ENCODE results near the gene RPRD1B. TPM values are rescaled to one million over a fixed set of nuclear protein-coding genes. Genes with fewer than 3 reads are reported as not detected.
A peak's percentile ranks its signal among the peaks of the same experiment; 100 is the strongest.

Gene RPRD1B, protein sequence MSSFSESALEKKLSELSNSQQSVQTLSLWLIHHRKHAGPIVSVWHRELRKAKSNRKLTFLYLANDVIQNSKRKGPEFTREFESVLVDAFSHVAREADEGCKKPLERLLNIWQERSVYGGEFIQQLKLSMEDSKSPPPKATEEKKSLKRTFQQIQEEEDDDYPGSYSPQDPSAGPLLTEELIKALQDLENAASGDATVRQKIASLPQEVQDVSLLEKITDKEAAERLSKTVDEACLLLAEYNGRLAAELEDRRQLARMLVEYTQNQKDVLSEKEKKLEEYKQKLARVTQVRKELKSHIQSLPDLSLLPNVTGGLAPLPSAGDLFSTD
- 17.7 and 22.1 TPM in 2 replicates for total RNA-seq

DNA sequence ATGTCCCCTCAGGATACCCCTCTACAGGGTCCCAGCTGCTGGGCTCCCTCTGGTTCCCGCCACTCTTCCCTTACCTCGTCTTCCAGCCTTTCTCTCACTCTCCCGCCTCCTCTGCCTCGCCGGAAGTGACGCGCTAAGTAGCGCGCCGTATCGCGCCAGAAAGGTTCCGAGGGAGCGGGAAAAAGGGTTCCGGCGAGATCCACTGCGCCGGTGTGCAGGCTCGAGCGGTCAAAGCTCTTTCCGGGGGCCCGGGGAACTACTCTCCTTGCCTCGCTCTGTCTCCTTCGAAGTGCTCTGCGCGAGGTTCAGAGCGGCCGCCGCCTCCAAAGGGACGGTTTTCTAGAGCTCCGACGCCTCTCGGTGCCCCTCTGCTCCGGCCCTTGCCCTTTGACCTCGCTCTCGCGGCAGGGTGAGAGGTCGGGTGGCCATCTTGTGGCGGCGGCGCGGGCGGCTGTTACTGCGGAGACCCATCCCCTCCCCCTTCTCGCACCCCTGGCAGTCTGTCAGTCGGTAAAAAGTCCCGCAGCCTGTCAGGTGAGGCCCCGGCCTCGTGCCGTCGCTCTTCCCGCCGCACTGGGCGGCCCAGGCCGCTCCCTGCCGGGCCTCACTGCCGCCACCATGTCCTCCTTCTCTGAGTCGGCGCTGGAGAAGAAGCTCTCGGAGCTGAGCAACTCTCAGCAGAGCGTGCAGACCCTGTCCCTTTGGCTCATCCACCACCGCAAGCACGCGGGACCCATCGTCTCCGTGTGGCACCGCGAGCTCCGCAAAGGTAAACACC is at the start of gene RPRD1B, which contains the start of gene TTI1:
Gene RPRD1B (plus strand): TSS at position 417 of the 778 bp plus-strand sequence. CDS start 202 bp downstream, at position 619.
Gene TTI1 (minus strand): TSS at position 127 of the 778 bp plus-strand sequence. CDS start 19,640 bp downstream, outside the sequence.
- DNase-seq, result peak; percentile 92

DNA sequence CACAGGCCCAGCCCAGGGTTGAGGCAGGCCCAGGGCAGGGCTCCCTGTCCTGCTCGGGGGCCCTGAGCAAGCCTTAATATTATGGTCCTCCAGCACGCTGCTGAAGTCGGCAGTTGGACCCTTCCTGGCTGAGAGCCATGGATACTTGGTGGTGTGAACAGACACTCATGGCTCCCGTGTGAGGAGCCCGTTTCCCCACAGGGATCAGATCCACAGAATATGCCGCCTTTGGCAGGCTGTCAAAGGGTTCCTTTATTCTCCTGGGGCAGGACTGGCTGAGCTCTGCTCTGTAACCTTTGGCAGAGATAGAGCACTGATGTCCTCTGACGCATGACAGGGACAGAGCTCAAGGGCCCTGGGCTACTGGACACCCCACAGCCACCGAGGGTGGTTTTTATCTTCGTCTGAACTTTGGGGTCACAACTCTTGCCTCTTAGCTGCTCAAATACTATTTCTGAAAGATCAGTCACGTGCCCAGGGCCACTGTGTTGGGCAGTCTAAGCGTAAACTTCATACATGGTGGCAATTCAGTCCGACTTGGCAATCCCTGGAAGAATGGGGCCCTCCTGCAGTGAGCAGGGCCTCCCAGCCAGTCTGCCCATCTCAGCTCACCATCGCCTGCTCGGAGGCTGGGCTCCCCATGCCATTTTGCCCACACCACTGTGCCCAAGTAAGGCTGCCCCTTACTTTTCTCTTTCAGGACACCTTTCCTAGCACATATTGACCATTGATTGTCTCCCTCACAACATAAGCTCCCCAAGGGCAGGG is 49.3 kb upstream of the RPRD1B start:
- no peak for DNase-seq

DNA sequence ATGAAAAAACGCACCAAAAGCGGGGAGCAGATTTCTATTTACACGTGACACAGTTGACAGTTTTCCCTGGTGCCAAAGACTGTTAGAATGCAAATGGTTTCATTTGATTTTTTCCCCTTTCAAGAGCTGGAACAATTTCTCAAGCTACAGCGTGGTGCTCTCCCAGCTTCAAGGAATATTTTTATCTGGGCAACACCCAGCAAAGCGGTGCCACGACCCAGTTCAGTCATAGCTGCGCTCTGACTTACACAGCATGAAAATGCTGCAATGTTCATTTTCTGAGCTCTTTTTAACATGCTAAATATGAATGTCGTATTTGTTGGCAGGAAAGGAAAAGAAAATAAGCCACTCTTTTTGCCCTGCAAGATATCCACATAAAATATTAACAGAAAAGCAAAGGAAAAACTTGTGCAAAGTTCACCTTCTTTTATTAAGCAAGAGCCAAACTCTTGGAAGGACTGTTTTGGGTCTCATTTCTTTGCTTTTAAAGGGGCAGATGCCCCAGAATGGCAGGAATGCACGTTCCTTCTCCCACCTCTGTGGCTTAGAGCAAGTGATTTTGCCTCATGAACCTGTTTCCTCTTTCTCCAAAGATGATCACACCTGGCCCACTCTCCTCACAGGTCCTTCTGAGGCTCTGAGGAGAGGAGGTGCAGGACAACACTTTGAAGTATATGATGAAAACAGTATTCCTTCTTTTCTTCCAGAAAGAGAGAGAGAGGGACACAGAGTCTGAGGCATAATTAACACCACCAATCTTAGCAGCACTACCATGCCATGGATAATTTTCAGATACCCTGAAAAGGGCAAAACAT is 47.3 kb upstream of the RPRD1B start:
- no peak for DNase-seq

DNA sequence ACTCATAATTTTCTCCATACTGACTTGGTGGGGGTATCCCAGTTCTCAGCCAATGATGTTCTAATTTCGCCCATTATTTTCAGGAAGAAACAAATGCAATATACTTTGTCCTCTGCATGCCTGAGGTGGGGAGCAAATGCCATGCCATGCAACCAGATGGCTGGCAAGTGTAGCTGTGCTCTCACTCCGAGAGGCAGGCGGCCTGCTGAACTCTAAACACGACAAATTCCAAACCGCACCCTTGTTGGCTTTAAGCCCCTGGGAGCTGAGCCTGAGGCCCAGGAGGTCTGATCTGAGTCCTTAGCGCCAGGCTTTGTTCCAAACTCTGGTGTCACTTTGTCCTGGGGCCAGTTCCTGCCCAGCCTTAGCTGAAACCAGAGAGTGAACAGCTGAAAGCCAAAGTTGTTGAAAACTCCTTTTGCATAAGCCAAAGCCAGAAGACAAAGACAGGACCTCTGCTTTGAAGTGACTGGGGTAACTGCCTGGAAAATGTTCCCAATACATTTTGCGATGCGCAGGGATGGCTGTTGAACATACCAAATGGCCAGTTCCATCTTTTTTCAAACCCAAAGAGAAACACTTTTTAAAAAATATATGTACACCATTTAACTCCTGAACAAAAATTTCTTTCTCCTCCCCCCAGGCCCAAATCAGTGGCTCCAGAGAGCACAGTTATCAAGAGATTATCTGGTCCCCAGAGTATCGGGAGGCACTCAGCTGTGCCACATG is 46.5 kb upstream of the RPRD1B start:
- no peak for DNase-seq

DNA sequence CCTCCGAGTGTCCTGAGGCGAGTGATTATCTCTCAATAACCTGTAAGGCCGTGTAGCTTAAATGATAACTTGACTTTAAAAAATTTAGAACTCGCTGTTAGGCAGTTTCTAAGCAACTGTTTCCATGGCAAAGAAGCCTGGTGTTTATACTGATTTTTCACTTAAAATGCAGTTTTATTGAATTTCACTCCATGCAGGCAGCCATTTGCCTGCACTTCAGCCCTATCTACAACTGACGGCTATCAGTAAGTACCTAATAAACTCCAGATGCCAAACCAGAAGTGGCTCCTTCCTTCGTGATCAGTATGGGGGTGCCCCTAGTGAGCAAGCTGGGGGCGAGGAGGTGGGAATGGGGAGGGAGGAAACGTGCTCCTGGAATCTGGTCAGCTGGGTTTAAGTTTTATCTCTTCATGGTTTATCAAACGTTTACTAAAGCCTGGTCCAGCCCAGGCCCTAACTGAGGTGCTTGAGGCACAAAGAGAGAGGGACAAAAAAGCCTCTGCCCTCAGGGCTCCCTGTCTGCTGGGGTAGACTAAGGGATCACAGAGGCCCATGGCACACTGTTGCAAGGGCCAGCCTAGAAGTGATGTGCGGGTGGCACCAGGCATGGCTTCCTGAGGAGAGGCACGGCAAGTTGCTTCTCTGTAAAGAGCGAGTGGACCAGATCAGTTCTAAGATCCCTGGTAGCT is 45.8 kb upstream of the RPRD1B start:
- DNase-seq, result no peak

DNA sequence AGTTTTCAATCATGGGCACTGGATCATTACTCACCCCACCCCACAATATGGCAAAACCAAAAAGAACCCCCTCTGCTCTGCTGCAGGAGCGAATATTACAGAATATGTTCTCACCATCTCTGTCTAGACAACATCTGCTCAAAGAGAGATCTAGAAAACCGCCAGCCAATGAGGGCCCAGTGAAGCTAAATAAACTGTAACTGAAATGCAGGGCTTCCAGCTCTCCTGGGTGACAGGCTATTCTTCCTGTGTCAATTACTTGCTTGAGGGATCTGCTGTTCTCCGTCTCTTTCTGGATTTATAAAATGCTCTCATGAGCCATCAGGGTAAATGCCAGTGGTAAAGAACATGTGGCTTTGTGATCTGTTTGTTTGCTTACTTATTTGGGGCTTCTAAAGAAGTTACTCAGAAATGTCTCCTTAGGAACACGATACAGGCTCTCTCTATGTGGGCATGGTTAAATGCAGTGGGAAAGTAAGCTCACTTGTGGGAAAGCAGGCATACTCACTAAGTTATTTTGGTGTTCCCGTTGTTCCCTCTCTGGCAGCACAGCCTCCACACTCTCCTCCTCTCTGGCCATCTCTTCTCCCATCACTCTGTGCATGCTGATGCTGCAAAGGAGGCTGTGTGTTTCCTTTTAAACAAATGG is 45.1 kb upstream of the RPRD1B start:
- DNase-seq, result no peak

DNA sequence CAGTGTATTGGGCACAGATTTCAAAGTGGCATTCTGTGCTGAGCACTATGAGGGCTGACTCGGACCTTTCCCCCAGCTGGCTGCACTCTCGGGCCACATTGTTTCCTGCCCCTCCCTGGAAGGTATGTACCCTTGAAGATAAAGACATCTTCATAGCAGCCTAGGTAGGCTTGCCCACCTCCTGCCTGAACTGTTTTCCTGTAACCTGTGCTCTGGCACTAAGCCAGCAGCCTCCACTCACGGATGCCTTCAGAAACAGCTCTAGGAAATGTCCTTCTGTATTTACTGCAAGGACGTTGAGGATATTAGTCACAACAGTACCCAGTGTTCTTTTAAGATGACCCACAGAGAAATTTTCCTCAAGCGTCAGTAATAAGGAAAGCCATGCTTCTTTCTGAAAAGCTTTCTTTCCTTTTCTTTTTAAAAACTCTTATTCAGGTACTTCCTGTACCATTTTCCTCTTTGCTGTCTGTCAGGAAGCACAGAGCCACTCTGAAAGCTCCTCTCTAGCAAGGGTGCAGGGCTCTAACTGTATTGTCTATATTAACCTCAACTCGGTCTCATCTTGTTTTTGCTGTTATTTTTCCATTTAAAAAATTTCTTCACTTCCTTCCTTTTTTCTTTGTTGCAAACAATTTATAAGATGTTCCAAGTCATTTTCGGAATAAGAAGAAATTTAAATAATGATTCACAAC is 43.8 kb upstream of the RPRD1B start:
- peak; percentile 69 for DNase-seq

DNA sequence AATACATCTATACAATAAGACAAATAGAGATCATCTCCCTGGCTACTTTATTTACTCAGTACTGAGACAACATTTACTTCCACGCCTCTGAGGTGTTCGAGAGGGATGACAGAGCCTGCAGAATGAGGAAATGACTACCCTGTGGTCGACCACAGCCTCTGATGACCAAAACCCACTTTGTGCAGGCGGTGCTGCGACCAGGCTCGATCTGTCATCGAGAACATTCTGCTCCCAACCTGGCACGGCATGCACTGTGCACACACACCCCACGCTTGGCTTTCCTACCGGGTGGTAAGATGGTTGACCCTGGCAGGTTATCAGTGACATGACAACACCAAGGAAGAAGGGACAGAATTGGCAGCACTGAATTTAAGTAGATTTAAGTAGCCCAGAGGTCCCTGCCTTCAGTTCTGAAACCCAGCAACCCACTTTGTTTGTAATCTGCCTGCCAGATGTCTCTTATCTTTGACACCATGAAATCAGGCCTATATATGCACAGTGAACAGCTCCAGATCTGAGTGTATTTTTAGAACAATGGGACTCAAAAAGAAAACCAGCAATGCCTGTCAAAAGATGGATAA is 42.9 kb upstream of the RPRD1B start:
- DNase-seq, result peak; percentile 62

DNA sequence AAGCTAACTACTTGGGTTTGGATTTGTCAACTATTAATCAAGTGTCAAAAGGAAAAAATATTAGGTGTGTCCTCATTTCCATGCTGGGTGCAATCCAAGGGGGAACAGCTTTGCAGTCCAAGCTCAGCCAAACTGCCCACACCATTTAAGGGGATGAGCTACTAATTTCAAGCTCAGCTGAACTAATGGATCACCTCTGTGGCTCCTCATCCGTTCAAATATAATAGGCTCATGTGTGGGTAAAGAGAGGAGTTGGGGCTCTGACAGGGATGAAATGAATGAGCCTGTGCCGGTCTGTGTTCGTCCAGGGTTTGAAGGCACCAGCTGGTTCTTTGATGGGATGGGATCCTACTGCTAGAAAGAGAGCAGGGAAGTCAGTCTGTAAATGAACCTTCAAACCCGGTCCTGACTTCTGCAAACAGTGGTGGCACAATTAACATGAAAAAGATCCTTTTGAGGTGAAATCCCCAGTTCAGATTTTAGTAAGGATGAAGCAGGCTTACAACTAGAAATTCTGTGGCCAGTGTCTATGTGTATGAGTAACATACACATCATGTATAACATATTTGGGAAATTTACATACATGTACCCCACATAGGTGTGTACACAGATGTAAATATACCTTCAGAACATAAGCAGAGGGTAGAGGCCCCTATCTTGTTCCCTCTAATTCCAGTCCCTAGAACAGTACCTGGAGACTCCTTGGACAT is 42.2 kb upstream of the RPRD1B start:
- no peak for DNase-seq

DNA sequence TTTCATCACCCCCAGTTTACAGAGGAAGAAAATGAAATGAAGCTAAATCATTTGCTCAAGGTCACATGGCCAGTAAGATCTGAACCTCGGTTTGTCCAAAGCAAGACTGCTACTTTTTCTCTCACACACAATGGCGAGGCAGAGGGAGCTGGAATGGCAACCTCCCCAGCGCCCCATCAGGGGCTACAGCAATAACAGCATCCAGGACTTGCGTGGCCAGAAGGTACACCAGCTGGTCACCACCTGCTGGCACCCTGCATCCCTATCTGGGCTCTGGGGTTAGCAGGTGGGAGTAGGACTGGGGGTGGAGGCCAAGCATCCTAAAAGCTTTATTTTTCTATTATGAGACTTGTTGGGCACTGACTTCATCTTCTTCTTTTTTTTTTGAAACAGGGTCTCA is 41.6 kb upstream of the RPRD1B start:
- no peak for DNase-seq

DNA sequence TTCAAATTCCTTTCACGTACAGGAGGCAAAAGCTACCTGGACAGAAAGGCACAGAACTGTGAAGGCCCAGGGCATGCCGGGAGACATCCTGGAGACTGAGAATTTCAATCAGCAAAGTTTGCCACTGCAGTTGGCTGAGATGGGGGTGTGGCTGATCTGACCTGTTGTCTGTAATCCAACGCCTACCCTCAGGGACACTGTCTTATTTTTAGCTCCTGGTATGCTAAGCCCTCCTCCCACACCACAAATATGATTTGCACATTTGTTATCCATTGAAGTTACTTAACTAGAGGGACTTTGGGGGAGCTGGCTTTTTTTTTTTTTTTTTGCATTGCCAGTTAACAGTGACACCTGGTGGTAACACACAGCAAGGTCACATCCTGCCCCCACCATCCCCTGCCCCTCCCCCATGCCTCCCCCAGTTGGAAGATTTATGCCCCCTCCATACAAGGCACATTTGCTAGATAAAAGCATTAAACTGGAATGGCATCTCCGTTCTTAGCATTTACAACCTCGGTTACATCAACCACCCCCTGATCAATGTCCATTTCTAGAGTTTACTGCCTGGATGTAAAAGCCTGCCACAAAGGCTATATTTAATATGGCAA is 40.6 kb upstream of the RPRD1B start:
- peak; percentile 55 for DNase-seq

DNA sequence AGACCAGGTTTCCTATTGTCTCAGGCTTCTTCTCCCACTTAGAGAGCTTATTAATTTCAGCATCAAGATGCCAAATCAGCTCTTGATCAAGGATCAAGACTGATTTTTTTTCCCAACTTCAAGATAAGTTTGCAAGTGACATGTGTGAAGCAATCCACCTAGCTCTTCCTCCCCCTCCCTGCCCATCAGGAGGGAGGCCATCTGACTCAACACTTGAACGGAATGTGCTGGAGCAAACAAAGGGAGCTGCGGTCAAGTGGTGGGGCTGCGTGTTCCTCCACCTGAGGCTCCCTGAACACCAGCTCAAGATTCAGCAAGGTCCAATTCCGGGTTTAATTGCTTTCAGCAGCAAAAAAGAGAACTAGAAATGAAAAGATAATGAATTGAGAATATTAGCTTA is 39.0 kb upstream of the RPRD1B start:
- peak; percentile 52 for DNase-seq

DNA sequence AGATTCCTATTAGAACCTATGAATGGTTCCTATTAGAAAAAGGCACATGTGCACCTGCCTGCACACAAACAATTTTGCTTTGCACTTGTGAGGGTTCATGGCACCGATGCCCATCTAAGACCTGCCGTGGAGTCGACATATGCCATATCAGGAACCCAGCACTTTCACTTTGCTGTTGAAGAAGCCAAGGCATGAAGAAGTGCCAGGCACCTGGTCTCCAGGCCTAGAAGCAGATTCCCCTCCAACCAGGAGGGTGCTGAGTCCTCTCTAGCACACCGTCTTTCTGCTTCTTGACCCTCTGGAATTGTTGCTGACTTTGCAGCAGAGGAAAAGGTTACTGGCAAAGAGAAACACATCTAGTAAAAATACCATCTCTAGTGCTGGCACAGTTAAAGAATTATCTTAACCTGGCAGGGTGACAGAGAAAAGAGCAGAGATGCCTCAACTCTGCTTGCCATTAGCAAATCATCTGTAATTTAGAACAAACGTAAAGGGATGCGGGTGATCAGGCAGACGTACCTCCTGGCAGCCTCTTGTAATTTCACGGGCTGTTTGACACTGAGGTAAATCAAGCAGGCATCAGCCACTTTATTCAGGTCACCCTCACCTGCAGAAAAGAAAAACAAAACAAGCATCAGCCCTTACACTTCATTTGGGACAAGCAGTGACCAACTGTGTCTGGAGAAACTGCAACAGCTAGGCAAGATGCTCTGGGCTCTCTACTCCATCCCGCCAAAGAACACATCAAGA is 37.5 kb upstream of the RPRD1B start:
- no peak for DNase-seq

DNA sequence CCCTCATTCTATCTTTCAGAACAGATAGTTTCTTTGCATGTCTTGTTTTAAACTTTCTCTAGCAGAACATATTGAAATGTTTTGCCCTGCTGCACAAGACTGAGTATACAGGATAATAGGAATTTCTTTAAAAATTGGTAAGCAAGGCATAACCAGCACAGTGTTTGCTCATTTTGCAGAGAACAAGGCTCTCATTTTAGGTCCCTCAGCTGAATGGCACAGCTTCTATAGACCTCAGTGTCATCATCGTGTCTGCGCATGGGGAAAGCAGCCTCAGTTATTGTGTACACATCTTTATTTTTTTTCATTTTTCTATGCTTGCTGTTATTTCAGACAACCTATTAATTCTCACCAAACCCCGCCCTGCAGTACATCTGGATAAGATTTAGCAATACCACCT is 36.0 kb upstream of the RPRD1B start:
- no peak for DNase-seq

DNA sequence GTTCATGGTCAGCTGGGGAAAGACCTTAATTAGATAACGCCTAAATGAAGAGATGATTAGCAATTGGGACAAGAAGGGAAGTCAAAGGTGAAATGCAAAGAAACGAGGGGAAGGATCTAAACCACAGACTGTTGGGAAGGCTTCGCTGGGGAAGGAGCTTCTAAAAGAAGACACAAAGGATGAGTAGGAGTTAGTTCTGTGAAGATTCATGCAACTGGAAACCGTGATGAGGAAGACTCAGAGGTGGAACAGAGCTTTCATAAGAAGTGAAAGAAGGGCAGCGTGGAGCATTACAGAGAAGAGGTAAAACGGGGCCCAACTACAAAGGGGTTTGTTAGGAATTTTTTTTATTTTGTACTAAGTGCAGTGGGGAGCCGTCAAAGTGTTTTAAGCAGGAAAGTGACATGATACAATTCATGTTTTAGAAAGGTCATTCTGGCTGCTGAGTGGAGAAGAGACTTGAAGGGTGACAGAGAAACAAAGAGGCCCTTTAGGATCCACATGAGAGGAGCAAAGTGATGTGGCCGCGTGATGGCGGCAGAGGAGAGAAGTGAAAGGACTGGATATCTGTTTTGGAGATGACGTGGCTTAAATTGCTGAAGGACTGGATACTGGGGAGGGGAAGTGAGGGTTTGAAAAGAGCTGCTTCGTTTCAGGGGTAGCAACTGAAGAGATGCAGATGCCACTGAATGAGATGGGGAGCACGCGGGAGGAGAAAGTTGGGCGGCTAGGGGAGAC is 33.9 kb upstream of the RPRD1B start:
- no peak for DNase-seq

DNA sequence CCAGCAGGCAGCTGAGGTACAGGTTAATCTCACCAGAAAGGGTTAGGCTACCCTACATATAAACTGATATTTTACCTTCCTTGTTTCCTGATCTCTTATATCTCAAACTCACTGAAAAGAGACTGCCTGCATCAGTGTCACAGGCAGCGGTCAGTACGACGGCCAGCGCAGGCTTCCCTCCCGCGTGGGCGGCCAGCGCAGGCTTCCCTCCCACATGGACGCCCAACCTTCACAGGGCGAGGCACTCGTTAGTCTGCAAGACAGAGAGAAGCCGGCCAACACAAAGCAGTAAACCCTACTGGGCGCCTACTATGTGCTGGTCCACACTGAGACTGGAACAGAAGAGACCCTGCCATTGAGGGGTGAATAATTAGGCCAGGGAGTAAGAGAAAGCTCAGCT is 33.3 kb upstream of the RPRD1B start:
- DNase-seq, result no peak
